ENCODE measurements around the gene NOL11.
"Not testable (repeated sequence)": the region's sequence is repeated elsewhere in the genome, so short reads cannot be mapped to it uniquely, and the experiment has no call there.

Gene NOL11

DNA sequence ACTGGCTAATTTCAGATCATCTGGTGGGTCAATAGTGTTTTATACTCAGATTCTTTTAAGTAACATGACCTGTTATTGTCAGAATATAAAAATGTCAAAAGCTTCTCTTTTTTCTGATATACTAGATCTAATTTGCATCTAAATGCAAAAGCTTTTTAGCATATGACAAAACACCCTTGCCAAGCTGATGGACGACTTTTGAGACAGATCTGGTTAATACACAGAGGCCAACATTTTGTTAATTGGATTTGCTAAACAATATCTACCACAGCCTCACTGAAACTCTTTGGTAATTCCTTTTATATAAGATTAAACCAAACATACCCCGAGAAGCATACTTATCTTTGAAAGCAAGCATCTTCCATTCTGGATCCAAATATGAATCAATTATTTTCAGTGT is 10.3 kb upstream of the NOL11 start:
- no peak for DNase-seq

DNA sequence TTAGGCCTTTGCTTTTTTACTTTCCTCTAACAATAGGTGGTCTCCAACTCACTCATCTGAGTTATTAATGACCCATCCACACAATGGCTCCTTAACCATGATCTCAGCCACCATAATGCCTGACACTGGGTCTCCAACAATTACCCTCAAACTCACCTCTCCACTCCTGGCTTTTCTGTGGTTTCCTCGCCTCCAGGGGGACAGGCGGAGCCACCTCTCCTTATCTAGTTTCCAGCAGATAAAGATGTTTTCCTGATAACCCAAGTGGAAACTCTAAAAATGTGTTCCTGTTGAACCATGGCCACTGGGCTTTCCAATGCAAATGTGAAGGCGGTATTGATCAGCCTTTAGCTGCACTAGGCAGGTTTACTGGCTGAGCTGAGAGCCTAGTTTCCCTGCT is 9.4 kb upstream of the NOL11 start:
- no peak for DNase-seq

DNA sequence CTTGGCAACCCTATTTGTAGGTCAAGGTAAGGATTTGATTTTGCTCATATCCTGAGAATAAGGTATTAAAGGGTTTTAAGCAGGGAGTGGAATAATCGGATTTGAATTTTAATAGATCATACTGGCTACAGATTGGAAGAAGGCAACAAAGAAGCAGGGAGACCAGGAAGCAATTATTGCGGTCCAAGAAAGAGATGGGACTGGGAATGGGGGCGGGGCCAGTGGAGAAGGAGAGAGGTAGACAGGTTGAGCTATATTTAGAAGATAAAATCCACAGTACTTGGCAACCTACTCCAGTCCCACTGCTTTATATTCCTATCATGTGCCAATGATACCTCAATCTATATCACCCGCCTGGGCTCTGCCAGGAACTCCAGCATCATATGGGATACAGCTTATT is 5.8 kb upstream of the NOL11 start:
- no peak for DNase-seq

DNA sequence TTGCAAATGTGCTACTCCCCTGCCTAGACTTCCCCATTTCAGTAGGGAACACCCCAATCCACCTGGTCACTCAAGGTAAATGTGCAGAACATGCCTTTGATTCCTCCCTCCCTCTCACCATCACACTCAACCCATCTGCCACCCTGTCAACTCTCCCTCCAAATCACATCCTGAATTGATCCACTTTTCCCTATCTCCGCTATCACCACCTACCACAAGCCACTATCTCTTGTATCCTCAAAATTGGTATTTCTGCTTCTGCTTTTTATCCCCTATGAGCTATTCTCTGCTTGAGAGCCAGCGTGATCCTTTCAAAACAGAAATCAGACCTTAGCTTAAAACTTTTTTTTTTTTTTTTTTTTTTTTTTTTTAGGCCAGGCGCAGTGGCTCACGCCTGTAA is 5.4 kb upstream of the NOL11 start:
- no peak for DNase-seq

DNA sequence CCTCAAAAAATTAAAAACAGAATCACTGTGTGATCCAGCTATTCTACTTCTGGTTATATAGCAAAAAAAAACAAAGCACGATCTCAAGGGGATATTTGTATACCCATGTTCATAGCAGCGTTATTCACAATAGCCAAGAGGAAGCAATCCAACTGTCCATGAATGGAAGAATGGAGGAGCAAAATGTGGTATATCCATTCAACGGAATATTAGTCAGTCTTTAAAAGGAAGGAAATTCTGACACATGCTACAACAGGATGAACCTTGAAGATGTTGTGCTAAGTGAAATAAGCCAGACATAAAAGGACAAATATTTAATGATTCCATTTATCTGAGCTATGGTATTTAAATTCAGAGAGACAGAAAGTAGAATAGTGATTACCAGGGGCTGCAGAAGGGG is 4.6 kb upstream of the NOL11 start:
- no peak for DNase-seq

DNA sequence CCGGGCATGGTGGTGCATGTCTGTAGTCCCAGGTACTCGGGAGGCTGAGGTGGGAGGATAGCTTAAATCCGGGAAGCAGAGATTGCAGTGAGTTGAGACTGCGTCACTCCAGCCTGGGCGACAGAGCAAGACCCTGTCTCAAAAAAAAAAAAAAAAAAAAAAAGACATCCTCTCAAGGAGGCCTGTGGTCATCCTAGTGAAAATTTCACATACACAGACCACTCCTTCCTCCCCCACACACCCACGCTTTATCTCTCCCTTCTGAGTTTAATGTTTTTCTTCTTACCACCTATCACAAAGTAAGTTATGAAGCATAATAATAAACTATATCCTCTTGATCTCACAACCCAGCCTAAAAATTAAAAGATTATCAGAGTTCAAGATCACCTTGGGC is 1.3 kb upstream of the NOL11 start:
- no peak for DNase-seq

DNA sequence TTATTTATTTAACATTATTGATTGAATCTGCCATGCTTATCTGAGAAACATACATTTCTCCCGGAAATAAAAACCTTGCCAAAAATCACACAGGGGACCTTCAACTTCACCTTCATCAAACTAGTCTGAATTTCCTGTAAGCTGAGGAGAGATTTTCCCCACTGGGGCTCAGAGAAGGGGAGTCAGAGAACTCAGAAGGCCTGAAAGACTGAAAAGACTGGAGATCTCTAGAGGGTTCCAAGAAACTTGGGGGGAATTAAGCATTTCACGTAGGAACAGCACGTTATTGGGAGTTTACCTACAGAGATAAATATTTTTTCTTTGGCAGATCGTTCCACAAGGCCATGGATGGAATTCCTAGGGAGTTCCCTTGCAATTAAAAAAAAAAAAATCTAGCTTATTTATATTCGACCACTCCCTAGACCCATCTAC is 528 bp upstream of the NOL11 start:
- no peak for DNase-seq

DNA sequence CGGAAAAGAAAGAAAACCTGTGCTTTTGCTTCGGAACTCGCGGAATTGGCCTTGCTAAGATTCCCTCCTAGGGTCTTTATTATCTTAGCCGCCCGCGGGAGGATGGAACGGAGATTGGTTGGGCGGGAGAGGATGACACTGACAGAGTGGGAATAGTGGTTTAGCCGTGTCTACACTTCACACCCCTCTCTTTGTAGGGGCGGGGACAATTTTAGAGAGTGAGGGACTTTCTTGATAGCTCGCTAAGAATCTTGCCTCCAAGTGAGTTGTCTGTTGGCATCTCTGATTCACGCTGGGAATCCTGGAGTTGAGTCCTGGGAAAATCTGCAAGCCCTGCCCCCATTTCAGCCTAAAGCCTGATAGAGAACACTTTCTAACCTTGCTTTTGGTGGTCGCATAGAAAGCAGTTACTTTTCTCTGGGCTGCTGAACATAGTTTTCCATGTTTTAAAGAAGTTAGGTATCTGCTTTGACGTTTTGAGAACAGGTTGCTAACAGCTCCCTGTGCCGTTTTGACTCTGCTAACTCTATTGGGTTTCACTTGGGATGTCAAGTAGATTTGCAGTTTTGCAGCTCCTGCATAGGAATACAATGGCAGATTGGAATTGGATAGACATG is 697 bp downstream of the NOL11 start:
- peak in 5 of 58 donors; percentile 13 to 61 (median 50) for DNase-seq

DNA sequence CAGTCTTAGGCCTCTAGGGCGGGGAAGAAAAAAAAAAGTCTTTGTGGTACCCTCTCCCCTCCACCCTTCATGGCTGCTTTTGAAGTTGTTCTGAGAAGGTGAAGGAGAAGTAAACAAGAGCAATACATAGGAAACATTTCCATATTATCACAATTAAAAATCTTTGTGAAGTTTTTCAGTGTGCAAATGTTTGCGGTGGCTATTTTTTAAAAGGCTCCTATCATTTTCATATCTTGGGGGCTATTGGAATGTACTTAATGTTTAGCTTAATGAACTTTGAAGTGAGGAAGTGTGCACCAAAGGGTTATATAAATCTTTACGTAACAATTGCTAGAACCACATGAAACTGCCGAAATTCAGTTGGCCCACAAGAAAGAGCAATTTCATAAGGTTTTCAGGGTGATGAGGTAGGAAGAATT is 7.6 kb downstream of the NOL11 start:
- DNase-seq: no peak

DNA sequence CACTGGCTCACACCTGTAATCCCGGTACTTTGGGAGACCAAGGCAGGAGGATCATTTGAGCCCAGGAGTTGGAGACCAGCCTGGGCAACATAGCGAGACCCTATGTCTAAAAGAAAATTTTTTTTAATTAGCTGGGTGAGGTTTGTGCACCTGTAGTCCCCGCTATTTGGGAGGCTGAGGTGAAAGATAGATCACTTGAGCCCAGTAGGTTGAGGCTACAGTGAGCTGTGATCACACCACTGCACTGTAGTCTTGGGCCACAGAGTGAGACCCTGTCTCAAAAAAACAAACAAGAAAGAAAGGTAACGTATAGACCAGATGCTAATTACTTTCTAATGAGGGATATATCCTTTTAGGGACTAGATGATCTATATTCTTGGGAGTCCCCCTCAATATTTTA is 8.1 kb downstream of the NOL11 start:
- DNase-seq: no peak

DNA sequence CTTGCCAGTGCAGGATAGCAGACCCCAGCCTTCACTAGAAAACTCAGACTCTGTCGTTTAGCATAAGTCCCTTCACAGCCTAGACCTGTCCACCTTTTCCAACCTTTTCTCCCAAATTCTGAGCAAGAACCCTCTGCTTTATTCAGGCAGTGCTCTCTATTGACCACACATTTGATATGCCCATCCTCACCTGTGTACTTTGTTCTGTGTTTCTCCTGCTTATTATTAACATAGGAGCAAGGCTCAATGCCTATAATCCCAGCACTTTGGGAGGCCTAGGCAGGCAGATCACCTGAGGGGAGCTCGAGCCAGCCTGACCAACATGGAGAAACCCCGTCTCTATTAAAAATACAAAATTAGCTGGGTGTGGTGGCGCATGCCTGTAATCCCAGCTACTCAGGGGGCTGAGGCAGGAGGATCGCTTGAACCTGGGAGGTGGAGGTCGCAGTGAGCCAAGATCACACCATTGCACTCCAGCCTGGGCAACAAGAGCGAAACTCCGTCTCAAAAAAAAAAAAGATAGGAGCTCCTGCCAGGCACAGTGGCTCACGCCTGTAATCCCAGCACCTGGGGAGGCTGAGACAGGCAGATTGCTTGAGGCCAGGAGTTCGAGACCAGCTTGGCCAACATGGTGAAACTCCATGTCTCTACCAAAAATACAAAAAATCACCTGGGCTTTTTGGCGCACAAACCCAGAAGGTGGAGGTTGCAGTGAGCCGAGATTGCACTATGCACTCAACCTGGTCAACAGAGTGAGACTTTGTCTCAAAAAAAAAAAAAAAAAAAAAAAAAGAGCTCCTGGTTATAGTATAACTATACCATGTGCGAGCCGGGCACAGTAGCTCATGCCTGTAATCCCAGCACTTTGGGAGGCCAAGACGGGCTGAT is 9.7 kb downstream of the NOL11 start:
- DNase-seq: not testable (repeated sequence)

DNA sequence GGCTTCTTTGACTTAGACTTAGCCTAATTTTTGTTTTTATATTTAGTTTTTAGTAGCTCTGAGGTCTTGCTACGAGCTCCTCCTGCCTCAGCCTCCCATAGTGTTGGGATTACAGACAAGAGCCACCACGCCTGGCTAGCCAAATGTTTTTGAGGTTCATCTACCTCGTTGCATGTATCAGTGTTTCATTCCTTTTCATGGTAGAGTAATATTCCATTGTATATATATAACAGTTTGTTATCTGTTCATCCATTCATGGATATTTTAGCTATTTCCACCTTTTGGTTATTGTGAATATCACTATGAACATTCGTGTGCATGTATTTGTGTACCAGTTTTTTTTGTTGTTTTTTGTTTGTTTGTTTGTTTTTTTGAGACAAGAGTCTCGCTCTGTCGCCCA is 12.2 kb downstream of the NOL11 start:
- DNase-seq: no peak

DNA sequence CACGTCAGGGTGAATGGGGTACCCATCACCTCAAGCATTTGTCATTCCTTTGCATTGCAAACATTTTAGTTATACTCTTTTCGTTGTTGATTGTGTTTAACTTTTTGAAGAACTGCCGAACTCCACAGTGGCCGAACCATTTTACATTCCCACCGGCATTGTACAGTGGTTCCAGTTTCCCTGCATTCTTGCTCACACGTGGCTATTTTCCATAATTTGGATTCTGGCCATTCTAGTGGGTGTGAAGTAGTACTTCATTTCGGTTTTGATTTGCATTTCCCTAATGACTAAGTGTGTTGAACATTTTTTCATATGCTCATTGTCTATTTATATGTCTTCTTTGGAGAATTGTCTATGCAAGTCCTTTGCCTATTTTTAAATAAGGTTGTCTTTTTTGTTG is 13.0 kb downstream of the NOL11 start:
- no peak for DNase-seq

DNA sequence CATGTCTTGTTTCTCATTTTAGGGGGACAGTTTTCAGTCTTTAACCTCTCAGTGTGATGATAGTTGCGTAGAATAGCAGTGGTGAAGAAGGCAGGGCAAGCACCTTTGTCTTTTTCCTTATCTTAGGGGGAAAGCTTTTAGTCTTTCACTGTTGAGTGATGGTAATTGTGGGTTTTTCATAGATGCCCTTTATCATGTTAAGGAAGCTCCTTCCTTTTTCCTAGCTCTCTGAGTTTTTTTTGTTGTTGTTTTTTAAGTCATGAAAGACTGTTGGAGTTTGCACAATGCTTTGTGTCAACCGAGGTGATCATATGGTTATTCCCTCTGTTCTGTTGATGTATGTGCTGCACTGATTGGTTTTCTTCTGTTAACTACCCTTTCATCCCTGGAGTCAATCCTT is 15.7 kb downstream of the NOL11 start:
- DNase-seq: no peak

DNA sequence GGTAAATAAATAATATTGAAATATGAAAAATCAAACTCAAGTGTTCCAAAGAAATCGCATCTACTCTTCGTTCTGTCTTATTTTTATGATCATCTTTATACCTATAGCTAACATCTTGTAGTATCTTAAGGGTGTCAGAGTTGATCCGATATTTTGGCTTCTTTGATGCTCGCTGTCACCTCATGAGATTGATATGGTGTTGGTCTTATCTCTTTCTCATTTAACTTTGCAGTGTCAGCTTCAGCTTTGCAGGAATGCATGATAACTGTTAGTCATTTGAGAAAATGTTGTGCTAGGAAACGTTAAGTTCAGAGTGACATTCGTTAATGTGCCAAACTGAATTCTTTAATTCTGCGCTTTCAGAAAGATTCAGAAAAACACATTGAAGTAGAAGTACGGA is 19.4 kb downstream of the NOL11 start:
- DNase-seq: no peak

DNA sequence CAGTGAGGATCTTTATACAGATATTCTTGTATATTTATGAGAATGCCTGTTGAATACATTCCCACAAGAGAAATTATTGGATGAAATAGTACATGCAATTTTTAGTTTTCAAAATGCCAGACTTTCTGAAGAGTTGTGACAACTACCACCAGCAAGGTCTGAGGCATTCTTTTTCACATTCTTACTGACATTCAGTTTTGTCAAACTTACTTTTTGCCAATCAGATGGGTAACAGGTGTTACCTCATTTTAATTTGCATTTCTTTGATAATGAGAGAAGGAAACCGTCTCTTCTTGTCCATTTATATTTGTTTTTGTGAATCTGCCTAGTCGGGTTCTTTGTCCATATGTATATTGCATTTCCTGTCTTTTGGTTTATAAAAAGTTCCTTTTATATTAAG is 24.3 kb downstream of the NOL11 start:
- no peak for DNase-seq

DNA sequence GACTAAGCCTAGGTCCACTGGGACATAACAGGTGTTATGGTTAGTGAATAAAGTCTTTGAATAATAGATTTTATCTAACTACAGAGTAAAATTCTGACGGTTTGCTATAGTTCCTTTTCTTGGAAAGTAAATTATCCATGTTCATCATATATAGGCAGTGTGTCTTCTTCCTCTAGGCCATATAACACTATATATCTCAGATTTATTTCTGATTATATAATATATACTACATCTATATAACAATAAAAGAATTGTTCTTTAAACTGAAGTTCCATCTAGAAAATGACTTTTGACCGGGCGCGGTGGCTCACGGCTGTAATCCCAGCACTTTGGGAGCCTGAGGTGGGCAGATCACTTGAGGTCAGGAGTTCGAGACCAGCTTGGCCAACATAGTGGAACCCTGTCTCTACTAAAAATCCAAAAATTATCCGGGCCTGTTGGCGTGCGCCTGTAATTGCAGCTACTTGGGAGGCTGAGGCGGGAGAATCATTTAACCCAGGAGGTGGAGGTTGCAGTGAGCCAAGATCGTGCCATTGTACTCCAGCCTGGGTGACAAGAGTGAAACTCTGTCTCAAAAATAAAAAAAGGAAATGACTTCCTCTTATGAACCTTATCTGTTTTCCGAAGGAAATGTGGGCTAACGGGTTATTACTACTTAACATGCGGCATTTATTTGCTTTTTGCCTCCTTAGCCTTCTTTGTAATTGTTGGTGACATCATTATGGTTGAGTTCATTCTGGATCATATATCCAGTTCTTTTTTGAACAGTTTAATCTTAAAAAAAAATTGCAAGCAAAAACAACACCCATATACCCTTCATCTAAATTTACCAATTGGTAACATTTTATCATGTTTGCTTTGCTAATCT is 29.2 kb downstream of the NOL11 start:
- no peak for DNase-seq

DNA sequence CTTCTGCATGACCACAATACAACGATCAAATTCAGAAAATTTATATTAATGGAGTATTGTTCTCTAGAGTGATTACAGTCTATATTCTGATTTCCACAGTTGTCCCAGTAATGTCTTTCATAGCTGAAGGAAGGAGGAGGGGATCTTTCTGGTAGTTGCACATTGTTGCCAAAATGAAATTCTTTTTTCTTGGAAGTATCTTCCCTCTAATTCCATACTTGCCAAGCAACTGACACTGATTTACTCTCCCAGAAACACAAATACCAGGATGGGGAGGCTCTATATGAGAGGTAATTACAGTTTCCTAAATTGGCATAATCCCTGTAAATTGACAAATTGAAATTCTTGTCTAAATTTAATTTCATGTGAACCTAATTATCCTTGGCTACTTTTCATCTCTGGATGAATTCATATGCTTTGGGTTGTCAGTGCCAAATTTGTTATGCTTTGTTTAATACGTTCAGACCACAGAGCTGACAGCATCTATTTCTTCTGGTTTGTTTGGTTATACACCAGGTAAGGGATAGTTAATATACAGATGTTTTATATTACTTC is 30.0 kb downstream of the NOL11 start:
- DNase-seq: no peak

DNA sequence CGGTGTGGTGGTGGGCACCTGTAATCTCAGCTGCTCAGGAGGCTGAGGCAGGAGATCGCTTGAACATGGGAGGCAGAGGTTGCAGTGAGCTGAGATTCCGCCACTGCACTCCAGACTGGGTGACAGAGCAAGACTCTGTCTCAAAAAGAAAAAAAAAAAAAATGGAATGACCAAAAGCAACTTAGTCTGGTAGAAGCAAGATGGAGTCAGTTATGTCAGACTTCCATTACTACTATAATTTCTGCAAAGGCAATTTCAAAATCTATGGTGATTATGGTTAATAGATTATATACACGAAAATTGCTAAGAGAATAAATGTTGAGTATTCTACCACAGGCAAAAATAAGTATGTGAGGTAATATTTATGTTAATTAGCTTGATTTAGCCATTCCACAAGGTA is 32.3 kb downstream of the NOL11 start:
- no peak for DNase-seq

DNA sequence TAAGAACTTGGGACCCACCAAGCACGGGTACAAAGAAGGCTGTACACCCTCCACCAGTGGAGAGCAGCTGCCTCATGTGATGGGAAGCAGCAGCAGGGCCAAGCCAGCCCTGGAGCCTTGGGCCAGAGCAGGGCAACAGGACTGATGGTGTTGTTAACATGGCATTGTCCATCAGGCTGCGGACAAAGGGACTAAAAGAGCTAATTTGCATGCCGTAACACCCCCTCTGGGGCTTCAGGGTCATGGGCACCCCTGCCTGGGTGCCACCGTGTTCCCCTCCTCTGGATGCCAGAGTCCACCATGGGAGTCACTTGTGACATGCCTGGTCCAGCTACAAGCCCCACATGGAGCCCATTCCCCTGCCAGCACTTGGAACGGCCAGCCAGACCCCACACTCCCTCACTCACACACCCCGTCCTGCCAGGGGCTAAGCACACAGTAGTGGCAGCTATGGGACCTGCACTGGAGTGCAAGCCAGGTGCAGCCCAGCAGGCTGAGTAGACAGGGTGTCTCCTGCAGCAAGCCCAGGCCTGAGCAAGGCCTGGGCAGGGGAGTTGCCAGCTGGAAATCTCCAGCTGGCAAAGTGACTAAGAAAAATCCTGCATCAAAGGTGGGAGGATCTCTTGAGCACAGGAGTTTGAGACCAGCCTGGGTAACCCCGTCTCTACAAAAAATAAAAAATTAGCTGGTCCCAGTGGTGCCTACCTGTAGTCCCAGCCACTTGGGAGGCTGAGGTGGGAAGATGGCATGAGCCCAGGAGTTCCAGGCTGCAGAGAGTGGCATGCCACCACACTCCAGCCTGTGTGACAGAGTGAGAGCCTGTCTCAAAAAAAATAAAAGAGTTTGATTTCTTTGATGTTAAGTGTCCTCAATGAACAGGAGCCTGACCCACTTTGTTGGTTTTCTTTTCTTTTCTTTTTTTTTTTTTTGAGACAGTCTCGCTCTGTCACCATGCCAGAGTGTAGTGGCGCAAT is 33.7 kb downstream of the NOL11 start:
- no peak for DNase-seq

DNA sequence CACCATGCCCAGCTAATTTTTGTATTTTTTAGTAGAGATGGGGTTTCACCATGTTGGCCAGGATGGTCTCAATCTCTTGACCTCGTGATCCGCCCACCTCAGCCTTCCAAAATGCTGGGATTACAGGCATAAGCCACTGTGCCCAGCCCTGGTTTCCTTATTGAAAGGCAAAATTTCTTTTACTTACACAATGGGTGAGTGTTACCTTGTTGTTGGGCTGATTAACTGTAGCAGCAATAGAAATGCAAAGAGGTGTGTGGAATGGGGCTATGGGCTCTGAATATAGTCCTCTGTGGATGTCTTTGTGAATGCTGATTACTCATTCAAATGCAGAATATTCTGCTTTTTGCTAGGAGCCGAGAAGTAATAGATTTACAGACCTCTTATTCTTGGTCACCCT is 34.4 kb downstream of the NOL11 start:
- not testable (repeated sequence) for DNase-seq
